Superior temporal gyrus (tissue), 1 donor: ENCODE data around the gene DVL3.
"Not testable (repeated sequence)": the region's sequence is repeated elsewhere in the genome, so short reads cannot be mapped to it uniquely, and the experiment has no call there.

Experiments used
- DNase-seq: peaks from one replicate; pipeline ENCODE4 v3.0.0-alpha.2; 2016; ENCODE audit errors: extremely low spot score

Gene DVL3

GRCh38 chr3:184155644-184156521 is 706 bp downstream of the DVL3 start:
- peak; percentile 17 for DNase-seq

GRCh38 chr3:184156522-184156955 is 1.4 kb downstream of the DVL3 start:
- peak; percentile 49 for DNase-seq

GRCh38 chr3:184157206-184157605 is 2.0 kb downstream of the DVL3 start:
- DNase-seq = no peak

- no peak for DNase-seq
These were observed 3.2 kb downstream of the DVL3 start for GRCh38 chr3:184158404-184158803.

GRCh38 chr3:184160456-184160855 is 5.3 kb downstream of the DVL3 start:
- DNase-seq = no peak

GRCh38 chr3:184162571-184163070 is 7.4 kb downstream of the DVL3 start:
- DNase-seq = not testable (repeated sequence)

- no peak for DNase-seq
These were observed 9.6 kb downstream of the DVL3 start for GRCh38 chr3:184164648-184165330.

- DNase-seq = no peak
These were observed 10.4 kb downstream of the DVL3 start for GRCh38 chr3:184165543-184165942.

GRCh38 chr3:184166671-184167070 is 11.5 kb downstream of the DVL3 start:
- DNase-seq = no peak

- DNase-seq = no peak
These were observed 12.6 kb downstream of the DVL3 start for GRCh38 chr3:184167786-184168185.

GRCh38 chr3:184168363-184169120 is 13.4 kb downstream of the DVL3 start:
- no peak for DNase-seq

- DNase-seq = no peak
These were observed 15.0 kb downstream of the DVL3 start for GRCh38 chr3:184169896-184170875.

- DNase-seq = no peak
These were observed 16.4 kb downstream of the DVL3 start for GRCh38 chr3:184171562-184171961.

GRCh38 chr3:184172681-184173373 is 17.6 kb downstream of the DVL3 start:
- DNase-seq = no peak

GRCh38 chr3:184173374-184173722 is 18.2 kb downstream of the DVL3 start:
- DNase-seq = no peak

GRCh38 chr3:184174284-184174645 is 19.1 kb downstream of the DVL3 start:
- no peak for DNase-seq

- DNase-seq = peak; percentile 99
These were observed 19.7 kb downstream of the DVL3 start, which contains the start of gene AP2M1 for GRCh38 chr3:184174646-184175492. AP2M1 (plus strand) TSS chr3:184174855; CDS start chr3:184176994, 2,139 bp downstream.

- no peak for DNase-seq
These were observed 20.3 kb downstream of the DVL3 start for GRCh38 chr3:184175506-184175905.

- no peak for DNase-seq
These were observed 20.8 kb downstream of the DVL3 start for GRCh38 chr3:184175981-184176376.
